Activated CD4-positive, alpha-beta T cell treated with anti-CD3 and anti-CD28 coated beads for 24 hours (primary cell): Measurements from ENCODE around the gene SSTR1.

ENCODE experiments used
- DNase-seq, 2 donors: peaks; one replicate each; pipeline ENCODE4 v3.0.0-alpha.2; 2020; ENCODE audit warnings: low read depth in 2 of 2

The SSTR1 gene

GRCh38 chr14:38238332-38238731, 30.6 kb downstream of the SSTR1 start:
- DNase-seq: no peak

DNA sequence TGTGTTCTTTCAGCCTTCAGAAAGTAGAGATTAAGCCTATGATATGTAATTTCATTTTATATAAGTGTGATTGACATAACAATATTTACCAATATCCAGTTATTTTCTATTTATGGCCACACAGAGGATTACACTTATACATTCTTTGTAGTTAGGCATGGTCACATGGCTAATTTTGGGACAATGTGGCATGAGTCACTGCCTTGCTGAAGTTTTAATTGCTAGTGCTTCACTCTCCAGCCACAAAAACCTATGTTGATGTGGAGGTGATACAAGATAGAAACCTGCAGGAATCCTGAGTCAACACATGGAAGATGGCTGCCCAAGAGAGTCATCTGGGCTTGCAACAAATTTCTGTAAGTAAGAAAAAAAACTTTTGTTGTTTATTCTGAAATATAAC, 31.2 kb downstream of the SSTR1 start:
- no peak for DNase-seq

- DNase-seq: no peak
Measured at GRCh38 chr14:38243696-38244240, 36.1 kb downstream of the SSTR1 start.

DNA sequence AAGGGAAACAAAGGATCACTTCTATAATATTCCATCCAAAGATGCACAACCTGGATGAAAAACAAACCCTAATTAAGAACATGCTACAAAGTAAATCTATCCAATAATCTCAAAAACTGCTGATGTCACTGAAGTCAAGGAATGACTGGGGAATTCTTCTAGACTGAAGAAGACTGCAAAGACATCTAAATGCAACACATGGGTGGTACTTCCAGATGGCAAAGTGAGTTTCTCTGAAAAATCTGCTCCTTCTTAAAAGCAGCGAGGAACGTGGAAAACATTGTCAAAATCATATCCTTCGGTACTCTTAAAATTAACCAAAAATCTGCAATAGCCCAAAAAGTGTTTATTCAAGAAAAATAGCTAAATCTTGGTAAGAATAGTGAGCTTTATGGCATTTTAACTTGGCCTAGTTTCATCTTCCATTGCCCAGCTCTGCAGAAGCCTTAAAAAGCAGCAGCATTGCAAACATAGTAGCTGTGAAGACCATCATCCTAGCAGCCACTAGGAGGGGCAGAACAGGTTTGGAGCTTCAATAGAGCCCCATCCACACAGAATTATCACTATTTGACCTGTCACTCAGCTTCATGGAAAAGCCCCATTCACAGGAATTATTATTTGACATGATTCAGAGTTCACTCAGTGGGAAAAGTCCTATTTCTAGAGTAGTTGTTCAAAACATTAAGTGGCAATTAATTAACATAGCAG, 40.8 kb downstream of the SSTR1 start:
- no peak for DNase-seq

GRCh38 chr14:38250331-38250730, 42.6 kb downstream of the SSTR1 start:
- no peak for DNase-seq

DNA sequence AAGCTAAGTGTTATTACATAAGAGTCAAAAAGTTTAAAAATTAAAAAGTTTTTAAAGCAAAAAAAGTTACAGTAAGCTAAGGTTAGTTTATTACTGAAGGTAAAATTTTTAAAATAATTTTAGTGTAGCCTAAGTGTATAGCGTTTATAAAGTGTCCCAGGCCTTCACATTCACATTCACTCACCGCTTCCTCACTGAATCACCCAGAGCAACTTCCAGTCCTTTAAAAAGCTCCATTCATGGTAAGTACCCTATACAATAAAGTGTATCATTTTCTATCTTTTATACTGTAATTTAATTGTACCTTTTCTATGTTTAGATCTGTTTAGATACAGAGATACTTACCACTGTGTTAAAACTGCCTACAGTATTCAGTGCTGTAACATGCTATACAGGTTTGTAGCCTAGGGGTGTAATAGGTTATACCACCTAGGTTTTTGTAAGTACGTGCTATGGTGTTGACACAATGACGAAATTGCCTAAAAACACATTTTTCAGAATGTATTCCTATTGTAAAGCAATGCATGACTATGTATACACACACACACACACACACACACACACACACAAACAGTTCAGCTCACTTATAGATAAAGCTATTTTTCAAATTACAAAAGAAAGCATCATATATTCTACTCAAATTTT, 44.5 kb downstream of the SSTR1 start:
- DNase-seq: no peak

GRCh38 chr14:38253676-38254075, 46.0 kb downstream of the SSTR1 start:
- no peak for DNase-seq

GRCh38 chr14:38254571-38255407, 47.1 kb downstream of the SSTR1 start:
- no peak for DNase-seq

- DNase-seq: no peak
Measured at GRCh38 chr14:38255408-38255672, 47.6 kb downstream of the SSTR1 start.

- DNase-seq: no peak
Measured at GRCh38 chr14:38255673-38256532, 48.2 kb downstream of the SSTR1 start, which contains the start of gene CLEC14A. Gene CLEC14A, minus strand, starts transcription at chr14:38256093. Its CDS starts 71 bp downstream, at chr14:38256022.

GRCh38 chr14:38256533-38256840, 48.8 kb downstream of the SSTR1 start:
- DNase-seq: no peak

GRCh38 chr14:38257507-38257906, 49.8 kb downstream of the SSTR1 start:
- DNase-seq: no peak

DNA sequence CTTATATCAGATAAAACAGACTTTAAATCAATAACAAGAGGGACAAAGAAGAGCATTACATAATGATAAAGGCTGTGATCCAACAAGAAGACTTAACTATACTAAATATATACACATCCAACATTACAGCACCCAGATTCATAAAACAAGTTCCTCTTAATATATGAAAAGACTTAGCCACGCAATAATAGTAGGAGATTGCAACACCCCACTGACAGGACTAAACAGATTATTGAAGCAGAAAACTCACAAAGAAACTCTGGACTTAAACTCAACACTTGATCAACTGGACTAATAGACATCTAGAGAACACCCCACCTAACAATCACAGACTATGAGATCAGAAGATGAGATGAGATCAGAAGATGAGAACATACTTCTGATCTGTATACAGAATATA, 53.9 kb downstream of the SSTR1 start:
- no peak for DNase-seq
